GM21423 (cell line): ENCODE results near the gene BTBD9.
"Not testable (repeated sequence)": the region's sequence is repeated elsewhere in the genome, so short reads cannot be mapped to it uniquely, and the experiment has no call there.

Source experiments
- ATAC-seq: cut with Tn5 transposase; IDR thresholded peaks from one replicate; pipeline ENCODE4 v1.9.1; 2021; ENCODE audit warnings: mild to moderate bottlenecking, moderate library complexity; ENCODE audit not compliant: unreplicated experiment

BTBD9 gene

GRCh38 chr6:38438097-38438496 lies 201.6 kb downstream of the BTBD9 start:
- no peak for ATAC-seq

DNA sequence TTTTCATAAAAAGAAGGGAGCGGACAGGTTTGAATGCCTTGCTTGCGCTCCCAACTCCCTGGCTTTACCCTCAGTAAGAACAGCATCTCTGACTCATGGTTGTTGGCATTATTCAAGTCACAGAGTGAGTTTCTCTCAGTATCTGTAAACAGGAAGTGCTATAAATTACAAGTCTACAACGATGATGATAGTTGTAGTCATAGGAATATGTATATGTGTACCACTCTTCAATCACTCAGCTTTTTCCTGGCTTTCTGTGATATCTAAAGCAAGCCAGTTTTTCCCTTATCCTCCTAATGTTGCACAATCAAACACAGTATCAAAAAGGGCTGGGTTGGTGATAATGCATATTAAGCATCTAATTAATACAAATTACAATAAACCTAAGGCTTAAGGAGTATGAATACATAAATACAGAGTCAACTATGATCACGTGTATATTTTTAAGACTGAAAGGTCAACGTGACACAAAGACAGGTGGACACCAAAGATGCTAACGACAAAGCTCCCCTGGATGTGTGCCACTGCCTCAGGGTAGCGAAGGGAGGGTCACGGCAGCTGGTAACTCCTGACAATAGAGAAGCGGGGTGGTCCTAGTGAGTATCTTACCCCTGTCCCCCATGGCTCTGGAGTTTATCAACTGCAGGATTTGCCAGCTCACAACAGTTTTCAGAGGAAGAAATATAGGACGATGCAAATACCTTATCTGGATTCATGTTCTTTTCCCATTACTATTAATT lies 202.8 kb downstream of the BTBD9 start:
- ATAC-seq = no peak

DNA sequence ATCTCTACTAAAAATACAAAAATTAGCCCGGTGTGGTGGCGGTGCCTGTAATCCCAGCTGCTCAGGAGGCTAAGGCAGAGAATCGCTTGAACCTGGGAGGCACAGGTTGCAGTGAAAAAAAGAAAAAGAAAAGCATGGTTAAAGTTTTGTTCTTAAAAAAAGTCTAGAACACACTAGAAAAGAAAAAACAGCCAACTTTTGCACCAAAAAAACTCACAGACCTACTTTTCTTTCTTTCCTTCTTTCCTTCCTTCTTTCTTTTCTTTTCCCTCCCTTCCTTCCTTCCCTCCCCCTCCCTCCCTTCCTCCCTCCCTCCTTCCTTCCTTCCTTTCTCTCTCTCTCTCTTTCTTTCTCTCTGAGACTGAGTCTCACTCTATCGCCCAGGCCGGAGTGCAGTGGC lies 204.4 kb downstream of the BTBD9 start:
- no peak for ATAC-seq

- no peak for ATAC-seq
These were observed 205.7 kb downstream of the BTBD9 start for GRCh38 chr6:38434051-38434450.

GRCh38 chr6:38432479-38432878 lies 207.2 kb downstream of the BTBD9 start:
- no peak for ATAC-seq

DNA sequence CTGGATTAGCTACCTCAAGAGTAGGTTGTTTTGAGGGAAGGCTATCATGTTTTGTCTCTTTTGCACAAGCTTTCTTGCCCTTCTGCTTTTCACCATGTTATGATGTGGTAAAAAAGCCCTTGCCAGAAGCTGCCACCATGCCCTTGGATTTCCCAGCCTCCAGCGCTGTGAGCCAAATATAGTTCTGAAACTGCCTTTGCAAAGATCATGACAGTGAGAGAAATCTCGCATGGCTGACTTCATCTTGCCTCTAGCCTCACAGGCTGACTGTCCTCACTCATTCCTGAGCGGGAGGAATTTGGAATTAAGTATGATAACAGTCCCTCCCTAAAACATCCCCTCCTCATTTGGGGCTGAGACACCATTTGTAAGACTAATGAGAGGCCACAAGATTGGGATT lies 207.7 kb downstream of the BTBD9 start:
- no peak for ATAC-seq

GRCh38 chr6:38429546-38429945 lies 210.2 kb downstream of the BTBD9 start:
- ATAC-seq = no peak

DNA sequence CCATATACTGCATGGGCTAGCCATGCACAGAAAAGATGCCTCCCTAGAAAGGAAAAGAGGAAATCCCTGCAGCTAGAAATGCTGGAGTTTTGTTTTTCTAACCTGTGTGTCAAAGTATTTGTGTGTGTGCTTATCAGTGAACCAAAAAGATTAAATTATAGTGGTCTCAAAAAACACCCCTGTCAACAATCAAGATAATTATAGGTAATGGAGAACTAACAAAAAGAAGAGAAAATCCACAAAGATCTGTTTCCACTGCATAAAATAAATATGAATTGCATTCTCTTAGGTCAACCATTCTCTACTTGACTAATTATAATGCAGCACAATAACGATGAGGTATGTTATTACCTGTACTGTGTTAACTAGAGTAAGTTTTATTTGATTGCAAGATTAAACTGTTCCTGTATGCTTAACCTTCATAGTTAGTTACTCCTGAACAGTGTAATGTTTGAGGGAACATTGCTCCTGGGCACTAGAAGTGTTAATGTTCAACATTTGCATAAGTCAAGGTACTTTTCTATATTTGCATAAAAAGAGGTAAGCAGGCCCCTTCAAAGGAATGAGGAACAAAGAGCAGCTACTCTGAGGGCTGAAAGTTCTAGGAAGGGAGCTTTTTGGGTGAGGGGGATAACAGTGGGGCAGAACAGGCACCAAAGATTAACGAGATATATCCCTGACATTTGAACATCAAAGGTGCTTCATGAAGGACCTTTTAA lies 212.1 kb downstream of the BTBD9 start:
- ATAC-seq = peak; percentile 64

- ATAC-seq = not testable (repeated sequence)
These were observed 213.8 kb downstream of the BTBD9 start for GRCh38 chr6:38425788-38426488.

DNA sequence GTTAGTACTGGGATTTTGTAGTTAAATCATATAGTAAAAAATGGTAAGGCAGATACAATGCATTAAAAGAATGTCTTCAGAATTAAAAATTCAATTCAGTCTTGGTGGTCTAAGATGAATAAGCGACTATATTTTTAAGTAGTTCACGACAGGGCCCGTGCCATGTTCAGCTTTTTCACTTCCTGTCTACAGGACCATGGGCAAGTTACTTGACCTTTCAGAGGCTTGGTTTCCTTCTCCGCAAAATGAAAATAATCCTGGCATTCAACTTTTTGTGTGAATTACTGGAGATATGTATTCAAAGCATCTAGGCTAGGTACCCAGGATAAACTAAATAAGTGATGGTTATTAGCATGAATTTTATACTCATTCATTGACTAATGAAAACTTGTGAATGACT lies 216.0 kb downstream of the BTBD9 start:
- no peak for ATAC-seq

GRCh38 chr6:38420207-38420606 lies 219.5 kb downstream of the BTBD9 start:
- ATAC-seq = no peak

DNA sequence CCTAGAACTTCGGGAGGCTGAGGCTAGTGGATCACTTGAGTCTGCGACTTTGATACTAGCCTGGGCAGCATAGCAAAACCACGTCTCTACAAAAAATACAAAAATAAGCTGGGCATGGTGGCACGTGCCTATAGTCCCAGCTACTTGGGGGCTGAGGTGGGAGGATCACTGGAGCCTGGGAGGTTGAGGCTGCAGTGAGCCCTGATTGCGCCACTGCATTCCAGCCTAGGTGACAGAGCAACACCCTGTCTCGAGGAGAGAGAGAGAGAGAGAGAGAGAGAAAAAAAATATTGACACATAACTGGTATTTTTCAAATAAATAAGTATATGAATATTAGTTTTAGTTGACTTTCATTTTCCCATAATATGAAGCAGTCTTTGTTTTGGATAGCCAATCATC lies 222.2 kb downstream of the BTBD9 start:
- ATAC-seq = no peak

DNA sequence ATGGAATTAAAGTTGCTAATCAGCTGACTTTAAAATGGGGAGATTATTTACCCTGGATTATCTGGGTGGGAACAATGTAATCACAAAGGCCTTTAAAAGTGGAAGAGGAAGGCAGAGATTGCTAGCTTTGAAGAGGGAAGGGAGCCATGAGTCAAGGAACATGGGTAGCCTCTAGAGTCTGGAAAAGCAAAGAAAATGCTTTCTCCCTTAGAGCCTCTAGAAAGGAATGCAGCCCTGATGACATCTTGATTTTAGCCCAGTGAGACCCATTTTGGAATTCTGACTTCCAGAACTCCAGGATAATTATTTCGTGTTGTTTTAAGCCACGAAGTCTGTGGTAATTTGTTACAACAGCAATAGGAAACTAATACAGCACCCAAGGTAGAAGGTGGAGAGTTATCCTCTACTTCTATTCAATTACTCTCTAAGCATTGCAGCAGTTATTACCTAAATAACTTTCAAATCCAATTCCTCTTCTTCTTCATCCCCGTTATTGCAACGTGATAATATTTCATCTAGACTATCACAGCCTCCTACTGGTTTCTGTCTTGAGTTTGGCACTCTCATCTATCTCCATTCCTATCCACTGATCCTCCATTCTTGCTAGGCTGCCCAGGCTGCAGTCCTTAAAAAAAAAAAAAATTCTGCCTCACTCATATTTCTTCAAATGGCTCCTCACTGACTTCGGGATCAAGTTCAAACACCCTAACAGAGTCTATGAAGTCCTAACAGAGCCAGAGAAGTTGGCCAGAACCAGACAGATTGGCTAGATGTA lies 224.3 kb downstream of the BTBD9 start:
- ATAC-seq = no peak

- ATAC-seq = no peak
These were observed 226.5 kb downstream of the BTBD9 start for GRCh38 chr6:38413102-38413800.

GRCh38 chr6:38407192-38407591 lies 232.5 kb downstream of the BTBD9 start:
- ATAC-seq = no peak

DNA sequence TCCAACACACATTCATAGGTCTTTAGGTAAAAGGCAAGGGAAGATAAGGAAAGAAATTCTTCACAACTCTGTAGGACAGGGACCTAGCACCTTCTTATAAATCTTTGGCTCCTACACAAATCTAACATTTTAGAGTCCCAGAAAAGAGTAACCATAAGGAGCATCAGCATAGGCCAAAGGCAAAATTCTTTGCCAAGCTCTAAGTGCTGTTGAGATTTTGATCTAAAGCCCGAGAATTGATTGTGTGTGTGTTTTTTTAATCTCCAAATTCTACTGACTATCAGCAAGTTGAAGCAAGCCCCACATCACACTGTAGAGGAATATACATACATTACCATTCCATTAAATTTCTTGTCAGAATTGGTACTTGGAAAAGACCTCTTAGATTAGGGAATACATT lies 233.6 kb downstream of the BTBD9 start:
- ATAC-seq = no peak

DNA sequence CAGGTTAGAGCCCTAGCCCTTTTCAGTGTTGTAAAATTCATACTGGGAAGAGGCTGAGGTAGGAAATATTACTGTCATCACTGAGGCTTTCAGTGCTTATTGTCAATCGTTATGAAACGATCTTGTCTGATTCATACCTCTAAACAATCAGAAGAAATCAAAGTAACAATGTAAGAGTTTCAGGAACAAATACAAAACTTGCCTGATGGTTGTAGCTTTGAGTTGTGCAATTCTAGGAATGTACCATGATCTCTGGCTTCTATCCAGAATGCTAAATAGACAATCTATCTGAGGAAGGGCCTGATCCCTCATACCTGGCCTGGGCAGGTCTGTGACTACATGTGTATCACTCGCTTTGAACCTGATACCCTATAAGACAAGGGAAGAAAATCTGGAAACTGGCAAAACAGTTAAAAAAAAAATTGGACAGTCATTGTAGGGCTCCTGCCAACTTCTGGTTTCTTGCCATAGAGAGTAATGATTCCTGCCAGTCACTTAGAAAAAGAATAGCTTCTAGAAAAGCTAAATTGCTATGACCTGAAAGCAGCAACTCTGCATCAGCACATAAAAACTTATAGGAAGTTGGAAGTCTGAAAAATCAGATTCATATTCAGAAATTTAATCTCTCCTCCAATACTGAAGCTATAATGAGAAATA lies 234.7 kb downstream of the BTBD9 start:
- no peak for ATAC-seq

GRCh38 chr6:38404355-38404754 lies 235.4 kb downstream of the BTBD9 start:
- no peak for ATAC-seq

DNA sequence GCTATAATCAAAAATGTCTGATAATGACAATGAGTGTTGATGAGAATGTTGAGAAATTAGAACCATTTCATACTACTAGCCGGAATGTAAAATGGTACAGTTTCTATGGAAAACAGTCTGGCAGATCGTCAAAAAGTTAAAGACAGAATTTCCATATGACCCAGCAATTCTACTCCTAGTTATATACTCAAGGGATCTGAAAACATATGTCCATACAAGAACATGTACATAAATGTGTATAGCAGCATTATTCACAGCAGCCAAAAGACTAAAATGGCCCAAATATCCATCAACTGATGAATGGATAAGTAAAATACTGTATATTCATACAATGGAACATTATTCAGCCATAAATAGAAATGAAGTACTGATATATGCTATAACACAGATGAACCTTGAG lies 236.2 kb downstream of the BTBD9 start:
- ATAC-seq = no peak

GRCh38 chr6:38400764-38401163 lies 239.0 kb downstream of the BTBD9 start:
- ATAC-seq = no peak
